Liver (tissue), 3 donors: ENCODE measurements around the gene DGKD.

Experiments used
- FOXA1 ChIP-seq: IDR thresholded peaks from 2 replicates; pipeline ENCODE4 v1.6.1; 2016; ENCODE audit warnings: antibody characterized with exemption
- GABPA ChIP-seq, 2 donors: IDR thresholded peaks in 1 of 2; conservative IDR thresholded peaks in 1 of 2; 2 replicates each; pipeline ENCODE4 v1.6.1; 2016; ENCODE audit warnings: antibody characterized with exemption in 2 of 2, mild to moderate bottlenecking in 1 of 2, moderate library complexity in 1 of 2
- HNF4A ChIP-seq, 2 donors: conservative IDR thresholded peaks; 2 replicates each; pipeline ENCODE4 v1.6.1; 2016; ENCODE audit warnings: antibody characterized with exemption in 2 of 2, mild to moderate bottlenecking in 2 of 2
- JUND ChIP-seq, 2 donors: IDR thresholded peaks; 2 replicates each; pipeline ENCODE4 v1.6.1; 2016; ENCODE audit warnings: antibody characterized with exemption in 2 of 2
- RAD21 ChIP-seq, 2 donors: IDR thresholded peaks; 2 replicates each; pipeline ENCODE4 v1.6.1; 2016; ENCODE audit warnings: antibody characterized with exemption in 2 of 2, mild to moderate bottlenecking in 2 of 2
- RXRA ChIP-seq, 2 donors: IDR thresholded peaks; 2 replicates each; pipeline ENCODE4 v1.6.1; 2017 to 2018; ENCODE audit warnings: antibody characterized with exemption in 2 of 2, mild to moderate bottlenecking in 1 of 2
- TAF1 ChIP-seq: conservative IDR thresholded peaks from 2 replicates; pipeline ENCODE4 v1.6.1; 2016; ENCODE audit warnings: antibody characterized with exemption, mild to moderate bottlenecking
- TF ChIP-seq, protein P1 (sequence below): fragments of 150-350 bp; IDR thresholded peaks from 2 replicates; pipeline ENCODE4 v1.5.1; 2017; ENCODE audit warnings: improper control_type of control experiment, low read depth, low read length; ENCODE audit not compliant: missing input control
- TF ChIP-seq, protein P2 (sequence below): IDR thresholded peaks from 2 replicates; pipeline ENCODE4 v1.6.1; 2016; ENCODE audit warnings: antibody characterized with exemption
- donor health status: healthy.
- donor health status: healthy.

- TF ChIP-seq RAD21 (IDR thresholded peaks at IDR 0.05), result no peak
- TF ChIP-seq, protein P1, sequence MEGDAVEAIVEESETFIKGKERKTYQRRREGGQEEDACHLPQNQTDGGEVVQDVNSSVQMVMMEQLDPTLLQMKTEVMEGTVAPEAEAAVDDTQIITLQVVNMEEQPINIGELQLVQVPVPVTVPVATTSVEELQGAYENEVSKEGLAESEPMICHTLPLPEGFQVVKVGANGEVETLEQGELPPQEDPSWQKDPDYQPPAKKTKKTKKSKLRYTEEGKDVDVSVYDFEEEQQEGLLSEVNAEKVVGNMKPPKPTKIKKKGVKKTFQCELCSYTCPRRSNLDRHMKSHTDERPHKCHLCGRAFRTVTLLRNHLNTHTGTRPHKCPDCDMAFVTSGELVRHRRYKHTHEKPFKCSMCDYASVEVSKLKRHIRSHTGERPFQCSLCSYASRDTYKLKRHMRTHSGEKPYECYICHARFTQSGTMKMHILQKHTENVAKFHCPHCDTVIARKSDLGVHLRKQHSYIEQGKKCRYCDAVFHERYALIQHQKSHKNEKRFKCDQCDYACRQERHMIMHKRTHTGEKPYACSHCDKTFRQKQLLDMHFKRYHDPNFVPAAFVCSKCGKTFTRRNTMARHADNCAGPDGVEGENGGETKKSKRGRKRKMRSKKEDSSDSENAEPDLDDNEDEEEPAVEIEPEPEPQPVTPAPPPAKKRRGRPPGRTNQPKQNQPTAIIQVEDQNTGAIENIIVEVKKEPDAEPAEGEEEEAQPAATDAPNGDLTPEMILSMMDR, result no peak
- TF ChIP-seq GABPA (IDR thresholded peaks at IDR 0.05 in 1 of 2, conservative IDR thresholded peaks at IDR 0.05 in 1 of 2), result no peak
- TF ChIP-seq FOXA1, result no peak
- TF ChIP-seq JUND (IDR thresholded peaks at IDR 0.05), result no peak
- TF ChIP-seq, protein P2, sequence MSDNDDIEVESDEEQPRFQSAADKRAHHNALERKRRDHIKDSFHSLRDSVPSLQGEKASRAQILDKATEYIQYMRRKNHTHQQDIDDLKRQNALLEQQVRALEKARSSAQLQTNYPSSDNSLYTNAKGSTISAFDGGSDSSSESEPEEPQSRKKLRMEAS, result no peak
- no peak for TF ChIP-seq TAF1
- TF ChIP-seq RXRA (IDR thresholded peaks at IDR 0.05), result no peak
- TF ChIP-seq HNF4A (conservative IDR thresholded peaks at IDR 0.05), result no peak
Observed at GRCh38 chr2:233414273-233414654, 60.0 kb downstream of the DGKD start.
